ENCODE measurements around the gene IYD.

The IYD gene

GRCh38 chr6:150363733-150364132 lies 5.1 kb upstream of the IYD start:
- no peaks in the 10 kb centered on the region for H3K9me3 ChIP-seq
- TF ChIP-seq CTCF (IDR thresholded peaks at IDR 0.05) = no peak
- H3K27ac ChIP-seq = no peak overlapping the region
- no peak overlapping the region for H3K4me3 ChIP-seq (ENCODE audit: low read depth in 1 of 2, low read length in 1 of 2)
- no peaks in the 10 kb centered on the region for H3K36me3 ChIP-seq
- H3K4me1 ChIP-seq (ENCODE audit: control insufficient read depth in 1 of 2, insufficient read depth in 1 of 2, low read depth in 1 of 2, low read length in 1 of 2) = no peaks in the 10 kb centered on the region
- H3K27me3 ChIP-seq = no peaks in the 10 kb centered on the region

- no peak overlapping the region for H3K27ac ChIP-seq
- TF ChIP-seq CTCF (IDR thresholded peaks at IDR 0.05) = no peak
These were observed 2.6 kb upstream of the IYD start for GRCh38 chr6:150366118-150366778.

GRCh38 chr6:150369408-150369807 lies 596 bp downstream of the IYD start:
- Histone ChIP-seq H3K27me3 (no peaks in the 10 kb centered on the region), H3K36me3 (no peaks in the 10 kb centered on the region), H3K4me3 (ENCODE audit: low read depth in 1 of 2, low read length in 1 of 2) (no peak overlapping the region), H3K27ac (no peak overlapping the region), H3K4me1 (ENCODE audit: control insufficient read depth in 1 of 2, insufficient read depth in 1 of 2, low read depth in 1 of 2, low read length in 1 of 2) (no peaks in the 10 kb centered on the region), H3K9me3 (no peaks in the 10 kb centered on the region)
- no peak for TF ChIP-seq CTCF (IDR thresholded peaks at IDR 0.05)

More at GRCh38 chr6:150366118-150366778, 2.6 kb upstream of the IYD start:
- Histone ChIP-seq H3K36me3 (no peaks in the 10 kb centered on the region), H3K9me3 (no peaks in the 10 kb centered on the region), H3K27me3 (no peaks in the 10 kb centered on the region), H3K4me3 (ENCODE audit: low read depth in 1 of 2, low read length in 1 of 2) (no peak overlapping the region), H3K4me1 (ENCODE audit: control insufficient read depth in 1 of 2, insufficient read depth in 1 of 2, low read depth in 1 of 2, low read length in 1 of 2) (no peaks in the 10 kb centered on the region)

- Histone ChIP-seq H3K36me3 (no peaks in the 10 kb centered on the region), H3K9me3 (no peaks in the 10 kb centered on the region), H3K27ac (no peak overlapping the region), H3K4me1 (ENCODE audit: control insufficient read depth in 1 of 2, insufficient read depth in 1 of 2, low read depth in 1 of 2, low read length in 1 of 2) (no peaks in the 10 kb centered on the region), H3K27me3 (no peaks in the 10 kb centered on the region), H3K4me3 (ENCODE audit: low read depth in 1 of 2, low read length in 1 of 2) (no peak overlapping the region)
- TF ChIP-seq CTCF (IDR thresholded peaks at IDR 0.05) = no peak
These were observed 1.3 kb downstream of the IYD start for GRCh38 chr6:150370112-150370511.

GRCh38 chr6:150371356-150371755 lies 2.5 kb downstream of the IYD start:
- Histone ChIP-seq H3K4me1 (ENCODE audit: control insufficient read depth in 1 of 2, insufficient read depth in 1 of 2, low read depth in 1 of 2, low read length in 1 of 2) (no peaks in the 10 kb centered on the region), H3K36me3 (no peaks in the 10 kb centered on the region), H3K27ac (no peak overlapping the region), H3K27me3 (peaks cover 3% of the 10 kb centered on the region), H3K4me3 (ENCODE audit: low read depth in 1 of 2, low read length in 1 of 2) (no peak overlapping the region), H3K9me3 (no peaks in the 10 kb centered on the region)
- no peak for TF ChIP-seq CTCF (IDR thresholded peaks at IDR 0.05)

Data from neutrophil (primary cell).